ENCODE measurements around the gene WNT11. TPM values are rescaled to one million over a fixed set of nuclear protein-coding genes. Genes with fewer than 3 reads are reported as not detected.

The WNT11 gene
- total RNA-seq, 3 donors from 2014 or later (not counting 1 experiment from before 2014, with no cell fraction given): 0.47 to 1.3 (median 0.80) TPM

DNA sequence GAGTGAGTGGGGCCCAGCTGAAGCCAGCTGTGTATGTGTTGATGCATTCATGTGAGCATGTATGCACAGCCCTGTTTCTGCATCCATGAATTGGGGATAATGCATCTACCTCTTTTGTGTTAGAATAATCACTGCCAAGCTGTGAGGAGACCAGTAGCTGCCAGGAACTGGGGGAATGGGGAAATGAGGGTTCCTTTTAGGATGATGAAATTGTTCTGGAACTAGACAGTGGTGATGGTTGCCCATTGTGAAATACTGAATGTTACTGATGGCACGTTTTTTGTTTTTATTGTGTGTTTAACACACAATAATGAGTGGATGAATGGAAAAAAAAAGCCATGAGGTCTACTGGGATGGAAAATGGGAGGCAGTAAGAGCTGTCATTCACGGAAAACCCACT, 45.3 kb upstream of the WNT11 start:
- no peaks in the 10 kb centered on the region for H3K36me3 ChIP-seq (ENCODE audit: control insufficient read depth, insufficient read depth, low read length)
- ATAC-seq: no peak
- Mint-ChIP-seq H3K27ac (no peak overlapping the region), H3K36me3 (no peaks in the 10 kb centered on the region), H3K9me3 (no peaks in the 10 kb centered on the region), H3K4me1 (no peaks in the 10 kb centered on the region), H3K27me3 (ENCODE audit: low read depth in 2 of 2) (peaks cover 0 to 4% of the 10 kb centered on the region in 2 donors), H3K4me3 (no peak overlapping the region)
- TF ChIP-seq, protein P1, sequence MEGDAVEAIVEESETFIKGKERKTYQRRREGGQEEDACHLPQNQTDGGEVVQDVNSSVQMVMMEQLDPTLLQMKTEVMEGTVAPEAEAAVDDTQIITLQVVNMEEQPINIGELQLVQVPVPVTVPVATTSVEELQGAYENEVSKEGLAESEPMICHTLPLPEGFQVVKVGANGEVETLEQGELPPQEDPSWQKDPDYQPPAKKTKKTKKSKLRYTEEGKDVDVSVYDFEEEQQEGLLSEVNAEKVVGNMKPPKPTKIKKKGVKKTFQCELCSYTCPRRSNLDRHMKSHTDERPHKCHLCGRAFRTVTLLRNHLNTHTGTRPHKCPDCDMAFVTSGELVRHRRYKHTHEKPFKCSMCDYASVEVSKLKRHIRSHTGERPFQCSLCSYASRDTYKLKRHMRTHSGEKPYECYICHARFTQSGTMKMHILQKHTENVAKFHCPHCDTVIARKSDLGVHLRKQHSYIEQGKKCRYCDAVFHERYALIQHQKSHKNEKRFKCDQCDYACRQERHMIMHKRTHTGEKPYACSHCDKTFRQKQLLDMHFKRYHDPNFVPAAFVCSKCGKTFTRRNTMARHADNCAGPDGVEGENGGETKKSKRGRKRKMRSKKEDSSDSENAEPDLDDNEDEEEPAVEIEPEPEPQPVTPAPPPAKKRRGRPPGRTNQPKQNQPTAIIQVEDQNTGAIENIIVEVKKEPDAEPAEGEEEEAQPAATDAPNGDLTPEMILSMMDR (IDR thresholded peaks at IDR 0.05): no peak
- H3K4me3 ChIP-seq (ENCODE audit: low read length): no peak overlapping the region
- intact Hi-C loops (cut with micrococcal nuclease): no loop called here
- H3K4me1 ChIP-seq (ENCODE audit: control insufficient read depth, insufficient read depth, low read length): no peaks in the 10 kb centered on the region
- peaks cover 9% of the 10 kb centered on the region for H3K9me3 ChIP-seq (ENCODE audit: control insufficient read depth, insufficient read depth, low read length)
- H3K27me3 ChIP-seq (ENCODE audit: control insufficient read depth, insufficient read depth, low read length): no peaks in the 10 kb centered on the region
- no peak overlapping the region for H3K27ac ChIP-seq (ENCODE audit: low read length)
- no peak for DNase-seq
- WGBS (ENCODE audit: insufficient coverage): 43% methylated on average over 2 of the region's 2 CpGs

DNA sequence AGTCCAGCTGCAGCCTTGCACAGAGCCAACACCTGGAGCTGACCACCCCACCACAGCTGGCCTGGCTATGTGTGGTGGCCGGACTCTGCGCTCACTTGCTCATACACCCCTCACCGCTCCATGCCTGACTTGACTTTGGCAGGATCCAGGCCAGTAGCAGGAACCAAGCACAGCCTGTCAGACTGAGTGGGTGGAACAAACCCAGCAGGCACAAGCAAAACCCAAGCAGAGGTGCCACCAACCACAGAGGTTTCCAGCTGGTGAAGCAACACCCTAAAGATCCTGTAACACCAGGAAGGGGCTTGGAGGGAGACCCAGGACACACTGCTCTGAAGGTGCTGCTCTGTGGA, 44.9 kb upstream of the WNT11 start:
- ATAC-seq (no peak), DNase-seq (no peak)
- TF ChIP-seq, protein P1 (IDR thresholded peaks at IDR 0.05): no peak
- no peak overlapping the region for H3K4me3 ChIP-seq (ENCODE audit: low read length)
- WGBS (ENCODE audit: insufficient coverage): 100% methylated on average over 3 of the region's 3 CpGs
- Mint-ChIP-seq H3K4me3 (no peak overlapping the region), H3K4me1 (no peaks in the 10 kb centered on the region), H3K27ac (no peak overlapping the region), H3K36me3 (no peaks in the 10 kb centered on the region), H3K27me3 (ENCODE audit: low read depth in 2 of 2) (peaks cover 0 to 4% of the 10 kb centered on the region in 2 donors), H3K9me3 (no peaks in the 10 kb centered on the region)
- H3K27me3 ChIP-seq (ENCODE audit: control insufficient read depth, insufficient read depth, low read length): no peaks in the 10 kb centered on the region
- no peak overlapping the region for H3K27ac ChIP-seq (ENCODE audit: low read length)
- intact Hi-C loops (cut with micrococcal nuclease): no loop called here
- H3K4me1 ChIP-seq (ENCODE audit: control insufficient read depth, insufficient read depth, low read length): no peaks in the 10 kb centered on the region
- H3K9me3 ChIP-seq (ENCODE audit: control insufficient read depth, insufficient read depth, low read length): peaks cover 9% of the 10 kb centered on the region
- no peaks in the 10 kb centered on the region for H3K36me3 ChIP-seq (ENCODE audit: control insufficient read depth, insufficient read depth, low read length)

DNA sequence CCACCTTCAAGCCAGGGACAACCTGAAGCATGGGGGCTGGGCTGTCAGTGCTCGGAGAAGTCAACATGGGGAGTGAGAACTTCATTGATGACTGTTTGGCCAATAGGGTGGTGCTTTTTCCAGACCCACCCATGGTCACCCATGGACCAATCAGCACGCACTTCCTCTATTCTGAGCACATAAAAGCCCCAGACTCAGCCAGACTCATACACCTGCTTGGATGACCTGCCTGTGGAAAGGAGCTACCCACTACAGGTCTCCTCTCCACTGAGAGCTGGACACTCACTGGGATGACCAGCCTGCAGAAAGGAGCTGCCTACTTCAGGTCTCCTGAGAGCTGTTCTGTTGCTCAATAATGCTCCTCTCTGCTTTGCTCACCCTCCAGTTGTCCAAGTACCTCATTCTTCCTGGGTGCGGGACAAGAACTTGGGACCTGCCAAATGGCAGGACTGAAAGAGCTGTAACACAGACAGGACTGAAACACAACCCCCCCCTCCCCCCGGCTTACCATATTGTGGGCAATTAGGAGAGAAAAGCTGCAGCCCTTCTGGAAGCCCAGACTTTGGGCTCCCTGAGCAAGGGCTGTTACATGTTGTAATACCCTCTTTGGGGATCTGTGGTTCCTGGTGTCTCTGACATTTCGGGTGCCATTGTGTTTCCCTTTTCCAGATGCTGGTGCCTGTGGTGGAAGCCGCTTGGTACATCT, 44.4 kb upstream of the WNT11 start:
- TF ChIP-seq, protein P1 (IDR thresholded peaks at IDR 0.05): no peak
- H3K27ac ChIP-seq (ENCODE audit: low read length): no peak overlapping the region

More for the DNA sequence above, 44.4 kb upstream of the WNT11 start:
- H3K36me3 ChIP-seq (ENCODE audit: control insufficient read depth, insufficient read depth, low read length): no peaks in the 10 kb centered on the region
- no peaks in the 10 kb centered on the region for H3K27me3 ChIP-seq (ENCODE audit: control insufficient read depth, insufficient read depth, low read length)
- Mint-ChIP-seq H3K4me1 (no peaks in the 10 kb centered on the region), H3K4me3 (no peak overlapping the region), H3K36me3 (no peaks in the 10 kb centered on the region), H3K27me3 (ENCODE audit: low read depth in 2 of 2) (peaks cover 0 to 4% of the 10 kb centered on the region in 2 donors), H3K9me3 (no peaks in the 10 kb centered on the region), H3K27ac (no peak overlapping the region)
- no peak overlapping the region for H3K4me3 ChIP-seq (ENCODE audit: low read length)
- WGBS (ENCODE audit: insufficient coverage): 90% methylated on average over 6 of the region's 6 CpGs
- DNase-seq (no peak), ATAC-seq (no peak)
- peaks cover 9% of the 10 kb centered on the region for H3K9me3 ChIP-seq (ENCODE audit: control insufficient read depth, insufficient read depth, low read length)
- H3K4me1 ChIP-seq (ENCODE audit: control insufficient read depth, insufficient read depth, low read length): no peaks in the 10 kb centered on the region
- intact Hi-C loops (cut with micrococcal nuclease): no loop called here

All from natural killer cell (primary cell).